Neural cell (in vitro differentiated cells): Measurements from ENCODE around the gene ZNF845. TPM values are rescaled to one million over a fixed set of nuclear protein-coding genes. Genes with fewer than 3 reads are reported as not detected.

Source experiments
- H2AFZ ChIP-seq: fragments of 200-600, 300-800 bp; sonication (generic), shearing (Covaris generic); 2 replicates; pipeline ENCODE4 v1.6.0; 2014; ENCODE audit warnings: low read depth, mild to moderate bottlenecking, antibody characterized with exemption, low read length, moderate library complexity
- H3F3A ChIP-seq: fragments of 200-600 bp; shearing (Covaris generic); 2 replicates; pipeline ENCODE4 v1.6.1; 2016; ENCODE audit warnings: mild to moderate bottlenecking, moderate library complexity, mixed read lengths, antibody characterized with exemption, low read length; ENCODE audit not compliant: insufficient read depth, poor library complexity, severe bottlenecking
- H3K27ac ChIP-seq: fragments of 200-600, 300-800 bp; sonication (generic), shearing (Covaris generic); 2 replicates; pipeline ENCODE4 v1.5.1; 2014; ENCODE audit warnings: mild to moderate bottlenecking, low read length, moderate library complexity
- H3K27me3 ChIP-seq: fragments of 300-800, 200-600 bp; sonication (generic), shearing (Covaris generic); 2 replicates; pipeline ENCODE4 v1.6.0; 2014; ENCODE audit warnings: mild to moderate bottlenecking, low read depth, low read length, moderate library complexity; ENCODE audit not compliant: insufficient read depth
- H3K36me3 ChIP-seq: fragments of 300-800, 200-600 bp; sonication (generic), shearing (Covaris generic); 2 replicates; pipeline ENCODE4 v1.5.1; 2014; ENCODE audit warnings: mild to moderate bottlenecking, antibody characterized with exemption, low read length, moderate library complexity; ENCODE audit not compliant: insufficient read depth
- H3K4me2 ChIP-seq: fragments of 300-800, 200-600 bp; sonication (generic), shearing (Covaris generic); 2 replicates; pipeline ENCODE4 v1.6.0; 2014; ENCODE audit warnings: mild to moderate bottlenecking, low read length
- H3K4me3 ChIP-seq: fragments of 300-800, 200-600 bp; sonication (generic), shearing (Covaris generic); 2 replicates; pipeline ENCODE4 v1.5.1; 2014; ENCODE audit warnings: mild to moderate bottlenecking, low read length, moderate library complexity
- H3K79me2 ChIP-seq: fragments of 200-600 bp; shearing (Covaris generic); replicated peaks from 2 replicates; pipeline ENCODE4 v1.6.0; 2014; ENCODE audit warnings: mild to moderate bottlenecking, low read length, moderate library complexity; ENCODE audit not compliant: insufficient read depth
- H3K9ac ChIP-seq: fragments of 300-800, 200-600 bp; sonication (generic), shearing (Covaris generic); 2 replicates; pipeline ENCODE4 v1.6.1; 2016; ENCODE audit warnings: mild to moderate bottlenecking, low read length, mixed read lengths
- H3K9me2 ChIP-seq: fragments of 200-600 bp; shearing (Covaris generic); 2 replicates; pipeline ENCODE4 v1.6.1; 2016; ENCODE audit warnings: mild to moderate bottlenecking, low read length, mixed read lengths; ENCODE audit not compliant: insufficient read depth
- H3K9me3 ChIP-seq: fragments of 200-600, 300-800 bp; sonication (generic), shearing (Covaris generic); 2 replicates; pipeline ENCODE4 v1.6.1; 2016; ENCODE audit warnings: mild to moderate bottlenecking, mixed run types, low read length, moderate library complexity, mixed read lengths
- H4K20me1 ChIP-seq: fragments of 200-600 bp; shearing (Covaris generic); 2 replicates; pipeline ENCODE4 v1.6.1; 2016; ENCODE audit warnings: mild to moderate bottlenecking, mixed run types; ENCODE audit not compliant: insufficient read depth
- CTCF ChIP-seq: fragments of 450-650 bp; IDR thresholded peaks from 2 replicates; pipeline ENCODE4 v1.5.1; 2014; ENCODE audit warnings: antibody characterized with exemption, mild to moderate bottlenecking, moderate library complexity; ENCODE audit not compliant: poor library complexity, severe bottlenecking
- EP300 ChIP-seq: fragments of 450-650 bp; conservative IDR thresholded peaks from 2 replicates; pipeline ENCODE4 v1.6.1; 2014; ENCODE audit warnings: antibody characterized with exemption, mild to moderate bottlenecking, moderate library complexity; ENCODE audit not compliant: poor library complexity, severe bottlenecking
- EZH2 ChIP-seq: fragments of 200-600, 300-800 bp; shearing (Covaris generic), sonication (generic); IDR thresholded peaks from 2 replicates; pipeline ENCODE4 v1.6.1; 2014; ENCODE audit warnings: antibody characterized with exemption, low read length, borderline replicate concordance, mild to moderate bottlenecking; ENCODE audit not compliant: insufficient read depth, poor library complexity, severe bottlenecking
- MXI1 ChIP-seq: fragments of 450-650 bp; conservative IDR thresholded peaks from 2 replicates; pipeline ENCODE4 v1.6.1; 2014; ENCODE audit warnings: antibody characterized with exemption, mild to moderate bottlenecking; ENCODE audit not compliant: poor library complexity, severe bottlenecking
- POLR2AphosphoS5 ChIP-seq: IDR thresholded peaks from 2 replicates; pipeline ENCODE4 v1.6.1; 2012
- RAD21 ChIP-seq: fragments of 450-650 bp; conservative IDR thresholded peaks from 2 replicates; pipeline ENCODE4 v1.6.1; 2014; ENCODE audit warnings: antibody characterized with exemption, mild to moderate bottlenecking, moderate library complexity
- REST ChIP-seq: IDR thresholded peaks from 2 replicates; pipeline ENCODE4 v1.6.1; 2012; ENCODE audit warnings: borderline replicate concordance
- SMC3 ChIP-seq: fragments of 450-650 bp; conservative IDR thresholded peaks from 2 replicates; pipeline ENCODE4 v1.6.1; 2014; ENCODE audit warnings: antibody characterized with exemption, mild to moderate bottlenecking, moderate library complexity; ENCODE audit not compliant: poor library complexity
- TAF1 ChIP-seq: IDR thresholded peaks from 2 replicates; pipeline ENCODE4 v1.6.1; 2012; ENCODE audit warnings: low read depth
- polyA plus RNA-seq: library from polyadenylated mRNA; depleted of rRNA; stranded (reverse); fragments of >200 nt; gene quantifications from 2 replicates; pipeline ENCODE4 v1.2.3, GENCODE V29; 2014

Gene ZNF845
- polyA plus RNA-seq, 1 donor from 2014 or later, result 6.1 TPM

- Histone ChIP-seq H2AFZ (no peak overlapping the region), H3K4me3 (no peak overlapping the region), H3K9ac (no peak overlapping the region), H3K9me2 (no peaks in the 10 kb centered on the region), H3F3A (no peaks in the 10 kb centered on the region), H4K20me1 (no peaks in the 10 kb centered on the region), H3K79me2 (no peaks in the 10 kb centered on the region), H3K27me3 (no peaks in the 10 kb centered on the region), H3K36me3 (no peaks in the 10 kb centered on the region), H3K4me2 (no peak overlapping the region), H3K9me3 (peaks cover 5% of the 10 kb centered on the region), H3K27ac (no peak overlapping the region)
- TF ChIP-seq MXI1 (no peak), CTCF (no peak), EP300 (no peak)
Observed at GRCh38 chr19:53311897-53312296, 21.7 kb upstream of the ZNF845 start.

DNA sequence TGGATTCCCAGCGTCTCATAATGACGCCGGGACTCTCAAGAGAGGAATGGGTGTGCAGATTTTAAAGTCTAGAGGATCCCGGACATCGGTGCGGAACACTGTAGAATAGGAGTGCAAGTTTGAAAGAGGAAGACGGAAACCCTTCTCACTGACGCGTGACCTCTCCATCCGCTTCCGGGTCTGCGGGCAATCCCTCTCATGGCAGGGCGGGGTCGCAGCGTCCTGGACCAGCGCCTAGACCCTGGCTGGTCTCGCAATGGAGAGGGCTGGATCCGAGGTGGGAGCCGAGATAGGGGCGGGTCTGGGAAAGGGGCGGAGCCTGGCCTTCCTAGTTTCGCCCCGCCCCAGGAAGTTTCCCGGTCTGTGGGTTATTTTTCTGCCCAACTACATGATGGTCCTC is 4.6 kb upstream of the ZNF845 start:
- no peaks in the 10 kb centered on the region for H4K20me1 ChIP-seq
- H3F3A ChIP-seq, result no peaks in the 10 kb centered on the region
- H3K9ac ChIP-seq, result no peak overlapping the region
- H3K27me3 ChIP-seq, result no peaks in the 10 kb centered on the region
- no peak overlapping the region for H3K4me2 ChIP-seq
- no peak overlapping the region for H3K27ac ChIP-seq
- no peaks in the 10 kb centered on the region for H3K79me2 ChIP-seq
- no peaks in the 10 kb centered on the region for H3K9me3 ChIP-seq
- H3K9me2 ChIP-seq, result no peaks in the 10 kb centered on the region
- no peak for TF ChIP-seq CTCF
- TF ChIP-seq RAD21, result no peak
- no peak for TF ChIP-seq EZH2
- no peak overlapping the region for H2AFZ ChIP-seq
- H3K36me3 ChIP-seq, result no peaks in the 10 kb centered on the region
- H3K4me3 ChIP-seq, result no peak overlapping the region

DNA sequence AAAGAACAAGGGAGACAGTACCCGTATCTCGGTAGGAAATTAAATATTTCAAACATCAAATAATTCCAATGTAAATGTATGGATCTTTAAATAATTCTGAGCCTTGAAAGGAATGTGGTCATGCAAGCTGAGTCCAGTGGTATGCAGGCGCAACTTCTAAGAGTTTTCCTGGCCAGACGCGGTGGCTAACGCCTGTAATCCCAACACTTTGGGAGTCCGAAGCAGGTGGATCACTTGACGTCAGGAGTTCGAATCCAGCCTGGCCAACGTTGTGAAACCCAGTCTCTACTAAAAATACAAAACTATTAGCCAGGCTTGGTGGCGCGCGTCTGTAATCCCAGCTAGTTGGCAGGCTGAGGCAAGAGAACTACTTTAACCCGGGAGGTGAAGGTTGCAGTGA is 1.1 kb upstream of the ZNF845 start:
- Histone ChIP-seq H4K20me1 (no peaks in the 10 kb centered on the region), H3K4me2 (no peak overlapping the region), H3K27me3 (no peaks in the 10 kb centered on the region), H3K36me3 (no peaks in the 10 kb centered on the region), H3K27ac (no peak overlapping the region), H3K9ac (no peak overlapping the region), H3K79me2 (no peaks in the 10 kb centered on the region), H2AFZ (no peak overlapping the region), H3K9me2 (no peaks in the 10 kb centered on the region), H3K4me3 (no peak overlapping the region), H3F3A (no peaks in the 10 kb centered on the region), H3K9me3 (no peaks in the 10 kb centered on the region)
- TF ChIP-seq EP300, result no peak
- no peak for TF ChIP-seq CTCF
- no peak for TF ChIP-seq REST
- TF ChIP-seq TAF1, result no peak
- no peak for TF ChIP-seq MXI1
- no peak for TF ChIP-seq RAD21
- TF ChIP-seq POLR2AphosphoS5, result no peak
- no peak for TF ChIP-seq SMC3
- TF ChIP-seq EZH2, result no peak
